H1 (cell line): ENCODE results near the gene TRMT10B. TPM values are rescaled to one million over a fixed set of nuclear protein-coding genes. Genes with fewer than 3 reads are reported as not detected.
"Not testable (repeated sequence)": the region's sequence is repeated elsewhere in the genome, so short reads cannot be mapped to it uniquely, and the experiment has no call there.

ENCODE experiments used
- CTCF ChIA-PET: fragments of 300-600 bp; sonication (Branson Sonifier 250); formaldehyde crosslinking; loops from one replicate; lab custom pipeline; 2021; ENCODE audit not compliant: partially characterized antibody; lab: Charles Lee
- POLR2A ChIA-PET: fragments of 300-600 bp; sonication (Branson Sonifier 250); formaldehyde crosslinking; loops from one replicate; lab custom pipeline; 2021; ENCODE audit warnings: inconsistent platforms; ENCODE audit not compliant: partially characterized antibody; lab: Charles Lee
- DNase-seq, 2 experiments: peaks; one replicate each; pipeline versions ENCODE4 v3.0.0 to v3.0.0-alpha.2; 2010 to 2022; ENCODE audit warnings: low spot score in 2 of 2, low read depth in 1 of 2, mixed read lengths in 1 of 2
- FAIRE-seq: peaks from 2 replicates; lab custom pipeline; 2011; peaks lifted over from hg19 to GRCh38; lab: Jason Lieb, UNC
- H2AFZ ChIP-seq: 2 replicates; pipeline ENCODE4 v1.8.1; 2012; ENCODE audit warnings: low read length, inconsistent platforms
- H2AK5ac ChIP-seq: 2 replicates; pipeline ENCODE4 v1.6.1; 2013; ENCODE audit warnings: low read depth, low read length
- H2BK120ac ChIP-seq: replicated peaks from 2 replicates; pipeline ENCODE3; 2013; ENCODE audit warnings: low read depth, low read length, inconsistent platforms
- H2BK12ac ChIP-seq: 2 replicates; pipeline ENCODE4 v1.6.1; 2013; ENCODE audit warnings: low read depth, low read length
- H2BK15ac ChIP-seq: 2 replicates; pipeline ENCODE4 v1.6.1; 2013; ENCODE audit warnings: low read length
- H2BK20ac ChIP-seq: 2 replicates; pipeline ENCODE4 v1.6.1; 2013; ENCODE audit warnings: low read length
- H2BK5ac ChIP-seq: 2 replicates; pipeline ENCODE4 v1.6.1; 2013; ENCODE audit warnings: low read depth, low read length
- H3K14ac ChIP-seq: 2 replicates; pipeline ENCODE4 v1.6.1; 2013; ENCODE audit warnings: inconsistent platforms; ENCODE audit not compliant: insufficient read length
- H3K18ac ChIP-seq: 2 replicates; pipeline ENCODE4 v1.6.1; 2013; ENCODE audit warnings: low read length; ENCODE audit errors: extremely low read depth
- H3K23ac ChIP-seq: 2 replicates; pipeline ENCODE4 v1.6.1; 2013; ENCODE audit warnings: inconsistent platforms; ENCODE audit not compliant: insufficient read length
- H3K23me2 ChIP-seq: 2 replicates; pipeline ENCODE4 v1.6.1; 2013; ENCODE audit warnings: low read depth, low read length
- H3K27ac ChIP-seq: 2 replicates; pipeline ENCODE4 v1.6.1; 2011; ENCODE audit warnings: low read depth, low read length, inconsistent platforms
- H3K27me3 ChIP-seq, 4 experiments: replicated peaks in 1 of 4; 1 replicate in 1 of 4; 2 replicates in 3 of 4; pipeline versions ENCODE4 v1.6.1 to v1.8.1; 2011 to 2013; ENCODE audit warnings: low read length in 3 of 4, mild to moderate bottlenecking in 3 of 4, inconsistent platforms in 2 of 4, mixed read lengths in 2 of 4, moderate library complexity in 1 of 4; ENCODE audit not compliant: control insufficient read depth in 3 of 4, insufficient read depth in 3 of 4; ENCODE audit errors: extremely low read depth in 1 of 4
- H3K36me3 ChIP-seq, 4 experiments: 2 replicates each; pipeline versions ENCODE4 v1.6.1 to v1.8.1; 2011 to 2013; ENCODE audit warnings: mild to moderate bottlenecking in 4 of 4, low read length in 3 of 4, moderate library complexity in 2 of 4, control low read depth in 1 of 4, inconsistent platforms in 1 of 4; ENCODE audit not compliant: insufficient read depth in 4 of 4, control insufficient read depth in 2 of 4
- H3K4ac ChIP-seq: replicated peaks from 2 replicates; pipeline ENCODE3; 2013; ENCODE audit warnings: low read length, low read depth, mixed read lengths, inconsistent platforms; ENCODE audit not compliant: insufficient read length
- H3K4me1 ChIP-seq, 4 experiments: replicated peaks in 1 of 4; 1 replicate in 1 of 4; 2 replicates in 3 of 4; pipeline versions ENCODE4 v1.6.1 to v1.8.1; 2011 to 2013; ENCODE audit warnings: low read length in 3 of 4, inconsistent platforms in 2 of 4, mixed read lengths in 1 of 4; ENCODE audit not compliant: insufficient read depth in 4 of 4, control insufficient read depth in 3 of 4
- H3K4me2 ChIP-seq, 2 experiments: 2 replicates each; pipeline versions ENCODE4 v1.6.1 to v1.8.1; 2011 to 2013; ENCODE audit warnings: low read depth in 2 of 2, low read length in 2 of 2, control low read depth in 1 of 2, inconsistent platforms in 1 of 2, mild to moderate bottlenecking in 1 of 2; ENCODE audit not compliant: insufficient read depth in 1 of 2
- H3K4me3 ChIP-seq, 4 experiments: fragments of 200-600, 300-600 bp in 1 of 4; sonication (generic), shearing (Covaris generic), sonication (Bioruptor Twin) in 1 of 4; 2 replicates each; pipeline versions ENCODE4 v1.5.1 to v1.8.1; 2011 to 2016; ENCODE audit warnings: low read length in 4 of 4, low read depth in 3 of 4, control low read depth in 2 of 4, inconsistent platforms in 2 of 4, mild to moderate bottlenecking in 2 of 4, mixed read lengths in 1 of 4, moderate library complexity in 1 of 4; ENCODE audit not compliant: insufficient read depth in 2 of 4; ENCODE audit errors: extremely low read depth in 1 of 4
- H3K56ac ChIP-seq: replicated peaks from 2 replicates; pipeline ENCODE3; 2013; ENCODE audit warnings: low read depth, mild to moderate bottlenecking, mixed read lengths, low read length, inconsistent platforms; ENCODE audit not compliant: insufficient read length
- H3K79me1 ChIP-seq: 2 replicates; pipeline ENCODE4 v1.6.1; 2013; ENCODE audit warnings: low read depth, low read length, control low read depth
- H3K79me2 ChIP-seq, 2 experiments: 2 replicates each; pipeline versions ENCODE4 v1.6.1 to v1.8.1; 2012 to 2013; ENCODE audit warnings: low read length in 2 of 2, mild to moderate bottlenecking in 2 of 2, inconsistent platforms in 1 of 2; ENCODE audit not compliant: insufficient read depth in 2 of 2, control insufficient read depth in 1 of 2
- H3K9ac ChIP-seq, 4 experiments: replicated peaks in 1 of 4; 1 replicate in 1 of 4; 2 replicates in 3 of 4; pipeline versions ENCODE4 v1.6.1 to v1.8.1; 2011 to 2013; ENCODE audit warnings: low read depth in 3 of 4, low read length in 3 of 4, control low read depth in 2 of 4, mild to moderate bottlenecking in 2 of 4, moderate library complexity in 2 of 4, inconsistent platforms in 1 of 4; ENCODE audit errors: extremely low read depth in 1 of 4
- H3K9me3 ChIP-seq, 2 experiments: 2 replicates each; pipeline versions ENCODE4 v1.6.1 to v1.8.1; 2012 to 2013; ENCODE audit warnings: mild to moderate bottlenecking in 2 of 2, moderate library complexity in 2 of 2, control low read depth in 1 of 2, inconsistent platforms in 1 of 2, low read depth in 1 of 2, low read length in 1 of 2, mixed read lengths in 1 of 2; ENCODE audit not compliant: insufficient read depth in 2 of 2
- H4K20me1 ChIP-seq, 2 experiments: replicated peaks in 1 of 2; 2 replicates each; pipeline versions ENCODE3 to v1.8.1; 2011 to 2013; ENCODE audit warnings: inconsistent platforms in 2 of 2, low read length in 2 of 2, mild to moderate bottlenecking in 1 of 2; ENCODE audit not compliant: insufficient read depth in 2 of 2, control insufficient read depth in 1 of 2
- H4K5ac ChIP-seq: 2 replicates; pipeline ENCODE4 v1.6.1; 2013; ENCODE audit warnings: low read length, low read depth, mixed read lengths, inconsistent platforms; ENCODE audit not compliant: insufficient read length
- H4K8ac ChIP-seq: 2 replicates; pipeline ENCODE4 v1.8.0; 2013; ENCODE audit warnings: mild to moderate bottlenecking, moderate library complexity, low read length, inconsistent platforms; ENCODE audit not compliant: insufficient read depth; ENCODE audit errors: extremely low read depth
- H4K91ac ChIP-seq: replicated peaks from 2 replicates; pipeline ENCODE3; 2013; ENCODE audit warnings: low read length, mixed read lengths, inconsistent platforms; ENCODE audit not compliant: insufficient read length
- WGBS, 2 experiments: shearing (Covaris generic) in 1 of 2; methylation state at CpG; one replicate each; pipeline versions ENCODE4 v1.1.6 to v1.1.7; 2013 to 2015; ENCODE audit warnings: low lambda C conversion rate in 2 of 2, mixed read lengths in 2 of 2, inconsistent platforms in 1 of 2, low coverage in 1 of 2, missing lambda C conversion rate in 1 of 2; ENCODE audit not compliant: insufficient replicate concordance in 2 of 2, insufficient coverage in 1 of 2, insufficient read length in 1 of 2; ENCODE audit errors: extremely low coverage in 1 of 2, missing lambda C conversion rate in 1 of 2; 5-methylcytosine and 5-hydroxymethylcytosine counted together
- polyA plus RNA-seq, 7 experiments: library from polyadenylated mRNA; depleted of rRNA in 3 of 7; stranded (reverse) in 5 of 7; unstranded in 2 of 7; fragments of >200 nt in 5 of 7; fragments of 200-250 nt in 2 of 7; gene quantifications; 1 replicate in 5 of 7; 2 replicates in 1 of 7; 4 replicates in 1 of 7; pipeline versions ENCODE4 v1.2.1 to v1.2.3, GENCODE V29; 2011 to 2013; ENCODE audit warnings: missing spikeins in 2 of 7, mixed read lengths in 2 of 7
- total RNA-seq: library from RNA; stranded (reverse); fragmentation: NEBNext Ultra II Directional; extraction: Animal tissue kit (Norgen Biotek cat#: 25700); gene quantifications from 2 replicates; pipeline ENCODE4 v1.2.1, GENCODE V29; 2021

The TRMT10B gene
- total and polyA plus RNA-seq, 2 of the 8 experiments (the other 6 are each of a cell fraction or from before 2014, with no cell fraction given), result 2.4 to 4.5 TPM

DNA sequence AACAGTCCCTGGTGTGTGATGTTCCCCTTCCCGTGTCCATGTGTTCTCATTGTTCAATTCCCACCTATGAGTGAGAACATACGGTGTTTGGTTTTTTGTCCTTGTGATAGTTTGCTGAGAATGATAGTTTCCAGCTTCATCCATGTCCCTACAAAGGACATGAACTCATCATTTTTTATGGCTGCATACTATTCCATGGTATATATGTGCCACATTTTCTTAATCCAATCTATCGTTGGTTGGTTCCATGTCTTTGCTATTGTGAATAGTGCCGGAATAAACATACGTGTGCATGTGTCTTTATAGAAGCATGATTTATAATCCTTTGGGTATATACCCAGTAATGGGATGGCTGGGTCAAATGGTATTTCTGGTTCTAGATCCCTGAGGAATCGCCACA is 11.7 kb downstream of the TRMT10B start:
- H4K5ac ChIP-seq, H4K91ac ChIP-seq, H4K20me1 ChIP-seq, H3K18ac ChIP-seq, FAIRE-seq, H4K8ac ChIP-seq, H3K56ac ChIP-seq, H3K79me1 ChIP-seq, H3K4ac ChIP-seq, H2BK5ac ChIP-seq, H3K4me2 ChIP-seq, H2AK5ac ChIP-seq, H2BK12ac ChIP-seq, DNase-seq, H3K23ac ChIP-seq, H3K27me3 ChIP-seq, H3K4me1 ChIP-seq, CTCF ChIA-PET, H2AFZ ChIP-seq, H3K9ac ChIP-seq, H3K36me3 ChIP-seq, H2BK120ac ChIP-seq, H3K4me3 ChIP-seq, H3K27ac ChIP-seq, H3K9me3 ChIP-seq, H3K14ac ChIP-seq, H3K23me2 ChIP-seq, H2BK15ac ChIP-seq, H2BK20ac ChIP-seq, H3K79me2 ChIP-seq, POLR2A ChIA-PET: not testable (repeated sequence)
- 94% methylated on average over 6 of the region's 6 CpGs; no CpG with 5 or more reads in 1 of the 2 experiments for WGBS, 2 experiments
